GM19238 (cell line): Measurements from ENCODE around the gene ARHGAP44.
"Not testable (repeated sequence)": the region's sequence is repeated elsewhere in the genome, so short reads cannot be mapped to it uniquely, and the experiment has no call there.

ENCODE experiments used
- DNase-seq: peaks from one replicate; pipeline ENCODE4 v3.0.0; 2011; ENCODE audit warnings: low spot score; ENCODE audit not compliant: insufficient read length

The ARHGAP44 gene

DNA sequence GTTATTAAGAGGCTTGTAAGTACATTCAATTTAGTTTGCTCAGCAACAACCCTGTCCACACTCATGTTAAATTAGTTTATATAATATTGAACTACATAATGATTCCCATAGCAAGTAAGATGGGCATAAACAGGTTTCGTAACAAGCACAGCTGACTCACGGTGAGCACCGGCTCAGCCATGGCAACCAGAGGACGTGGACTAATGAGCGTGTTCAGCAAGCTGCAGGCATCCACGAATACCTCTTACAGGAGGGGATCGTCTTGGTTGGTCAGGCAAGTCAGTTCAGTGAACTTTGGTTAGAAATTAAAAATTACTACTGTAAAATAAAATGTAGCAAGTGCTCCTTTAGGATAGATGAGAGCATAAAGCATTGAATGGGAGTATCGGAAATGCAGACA lies 170.1 kb downstream of the ARHGAP44 start:
- DNase-seq, result no peak

DNA sequence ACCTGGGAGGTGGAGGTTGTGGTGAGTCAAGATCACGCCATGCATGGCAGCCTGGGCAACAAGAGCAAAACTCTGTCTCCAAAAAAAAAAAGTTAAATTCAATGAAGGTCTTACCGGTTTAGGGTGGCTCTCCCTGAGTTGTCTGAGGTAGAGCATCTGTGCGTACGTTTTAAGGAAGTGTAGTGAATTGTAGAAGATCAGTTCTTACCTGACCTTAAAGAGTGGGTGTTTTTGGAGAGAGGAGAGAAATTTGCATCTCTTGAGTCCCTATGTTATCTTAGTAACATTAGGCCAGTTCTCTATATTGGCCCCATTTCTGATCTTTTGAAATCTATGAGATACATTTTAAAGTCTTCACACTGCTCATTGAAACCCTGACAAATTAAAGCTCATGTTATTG lies 172.4 kb downstream of the ARHGAP44 start:
- DNase-seq, result no peak

- no peak for DNase-seq
These were observed 174.2 kb downstream of the ARHGAP44 start for GRCh38 chr17:12963505-12963904.

- DNase-seq, result no peak
These were observed 174.9 kb downstream of the ARHGAP44 start for GRCh38 chr17:12964162-12964561.

DNA sequence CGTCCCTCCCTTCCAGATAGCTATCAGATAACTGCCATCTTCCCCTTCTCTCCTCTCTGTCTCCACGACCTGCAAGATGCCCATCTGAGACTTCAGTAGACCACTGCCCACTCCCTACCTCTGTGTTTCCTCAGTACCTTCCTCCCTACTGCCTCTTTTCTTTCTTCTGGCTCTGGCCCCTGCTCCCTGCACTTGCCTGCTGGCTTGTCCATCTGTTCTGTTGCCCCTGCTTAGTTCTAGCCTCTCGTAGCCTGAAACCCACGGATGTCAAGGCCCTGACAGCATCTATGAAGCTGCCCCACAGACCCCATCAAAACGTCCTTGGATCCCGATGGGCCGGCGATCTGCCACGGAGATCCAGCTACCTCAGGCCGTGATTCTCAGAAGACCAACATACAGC lies 175.5 kb downstream of the ARHGAP44 start:
- no peak for DNase-seq

DNA sequence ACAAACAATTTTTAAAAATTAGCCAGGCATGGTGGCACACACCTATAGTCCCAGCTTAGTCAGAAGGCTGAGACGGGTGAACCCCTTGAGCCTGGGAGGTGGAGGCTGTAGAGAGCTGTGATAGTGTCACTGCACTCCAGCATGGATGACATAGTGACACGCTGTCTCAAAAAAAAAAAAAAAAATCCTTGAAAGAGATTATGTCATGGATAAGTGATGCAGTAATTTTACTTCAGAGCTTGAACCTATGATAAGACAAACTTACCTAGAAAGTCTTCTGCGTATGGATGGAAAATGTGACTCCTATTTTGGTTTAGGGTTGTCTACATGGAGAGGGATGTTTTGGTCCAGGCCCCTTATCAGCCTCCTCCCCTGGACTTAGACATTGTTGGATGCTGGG lies 176.7 kb downstream of the ARHGAP44 start:
- no peak for DNase-seq

DNA sequence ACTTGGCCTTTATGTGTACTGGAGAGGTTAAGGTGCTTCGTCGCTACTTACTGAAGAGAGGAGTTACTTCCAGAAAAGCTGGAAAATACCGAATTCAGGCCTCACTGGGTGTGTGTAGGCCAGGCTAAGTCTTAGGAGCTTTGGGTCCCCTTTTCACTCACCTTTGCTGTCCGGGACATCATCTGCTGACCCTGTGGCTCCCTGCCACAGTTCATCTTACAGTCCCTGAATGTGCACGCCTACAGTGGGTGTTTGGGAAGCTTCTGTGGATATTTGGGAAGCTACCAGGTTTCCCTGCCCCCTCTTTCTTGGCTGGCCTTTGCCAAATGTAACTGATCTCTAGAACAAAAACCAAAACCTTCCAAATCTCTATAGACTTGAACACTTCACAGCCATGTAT lies 177.1 kb downstream of the ARHGAP44 start:
- no peak for DNase-seq

GRCh38 chr17:12967962-12968361 lies 178.7 kb downstream of the ARHGAP44 start:
- DNase-seq, result no peak

DNA sequence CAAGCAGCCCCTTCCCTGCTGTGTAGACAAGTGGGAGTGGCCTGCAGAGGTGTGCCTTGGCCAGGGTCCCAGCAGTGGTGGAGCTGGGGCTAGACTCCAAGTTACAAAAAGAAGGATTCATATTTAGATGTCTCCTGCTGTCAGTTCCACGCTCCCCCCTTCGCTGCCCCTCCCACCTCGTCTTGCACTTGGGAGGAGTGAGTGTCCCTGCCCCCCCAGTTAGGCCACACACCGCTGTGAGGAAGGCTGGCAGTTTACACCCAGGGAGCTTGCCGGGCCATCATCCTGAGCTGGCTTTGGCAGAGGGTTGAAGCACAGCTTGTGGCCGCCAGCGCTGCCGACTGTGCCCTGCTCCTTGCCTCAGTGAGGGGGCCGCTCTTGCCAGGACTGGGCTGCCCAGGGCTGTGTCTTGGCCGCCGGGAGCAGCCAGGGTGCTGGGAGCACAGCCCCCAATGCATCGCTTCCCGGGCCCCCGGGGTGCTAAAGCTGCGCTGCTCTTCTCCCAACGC lies 184.3 kb downstream of the ARHGAP44 start:
- DNase-seq, result no peak

- no peak for DNase-seq
These were observed 184.8 kb downstream of the ARHGAP44 start for GRCh38 chr17:12974005-12974531.

- no peak for DNase-seq
These were observed 187.9 kb downstream of the ARHGAP44 start for GRCh38 chr17:12977008-12977751.

- DNase-seq, result not testable (repeated sequence)
These were observed 189.5 kb downstream of the ARHGAP44 start for GRCh38 chr17:12978787-12979186.

- DNase-seq, result no peak
These were observed 189.9 kb downstream of the ARHGAP44 start for GRCh38 chr17:12979246-12979645.

DNA sequence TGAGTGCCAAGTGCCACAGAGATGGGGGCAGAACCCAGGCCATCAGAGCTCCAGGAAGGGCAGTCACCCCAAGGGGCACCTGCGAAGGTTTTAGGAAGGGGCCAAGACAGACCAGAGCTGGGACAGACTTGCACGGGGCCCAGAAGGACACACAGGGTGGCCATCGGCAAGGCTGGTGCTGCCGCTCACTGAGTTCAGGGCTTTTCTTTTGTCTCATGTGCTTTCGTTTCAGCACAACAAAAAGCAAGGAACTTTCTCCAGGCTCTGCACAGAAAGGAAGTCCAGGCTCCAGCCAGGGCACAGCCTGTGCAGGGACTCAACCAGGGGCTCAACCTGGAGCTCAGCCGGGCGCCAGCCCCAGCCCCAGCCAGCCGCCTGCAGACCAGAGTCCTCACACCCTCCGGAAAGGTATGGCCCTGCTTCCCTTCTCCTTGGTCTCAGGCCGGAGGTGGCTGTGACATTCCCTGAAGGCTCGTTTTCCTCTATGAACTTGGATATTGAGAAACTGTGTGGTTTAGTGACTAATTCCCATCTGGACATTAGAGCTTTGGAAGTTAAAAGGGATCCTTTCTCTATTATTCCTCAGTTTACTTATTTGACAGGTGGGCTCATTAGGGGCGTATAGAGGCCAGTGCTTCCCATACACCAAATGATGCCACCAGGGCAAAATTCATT lies 190.7 kb downstream of the ARHGAP44 start:
- DNase-seq, result no peak

DNA sequence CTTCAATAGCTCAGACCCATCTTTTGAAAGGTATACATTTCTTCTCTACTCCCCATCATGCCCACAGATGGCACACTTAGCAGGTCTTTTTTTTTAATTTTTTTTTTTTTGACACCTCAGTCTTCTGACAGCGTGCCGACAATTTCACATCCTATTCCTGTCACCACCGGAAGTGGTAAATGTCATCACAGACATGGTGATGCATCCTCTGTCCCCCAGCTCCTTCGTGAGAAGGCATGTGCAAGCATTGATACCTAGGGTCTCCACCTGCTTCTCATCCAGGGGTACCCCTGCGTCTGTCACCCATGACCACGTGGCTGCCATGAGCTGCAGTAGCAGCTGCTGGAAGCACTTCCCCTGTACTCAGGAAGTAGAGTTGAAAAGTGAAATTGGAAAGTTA lies 192.9 kb downstream of the ARHGAP44 start:
- DNase-seq, result no peak

DNA sequence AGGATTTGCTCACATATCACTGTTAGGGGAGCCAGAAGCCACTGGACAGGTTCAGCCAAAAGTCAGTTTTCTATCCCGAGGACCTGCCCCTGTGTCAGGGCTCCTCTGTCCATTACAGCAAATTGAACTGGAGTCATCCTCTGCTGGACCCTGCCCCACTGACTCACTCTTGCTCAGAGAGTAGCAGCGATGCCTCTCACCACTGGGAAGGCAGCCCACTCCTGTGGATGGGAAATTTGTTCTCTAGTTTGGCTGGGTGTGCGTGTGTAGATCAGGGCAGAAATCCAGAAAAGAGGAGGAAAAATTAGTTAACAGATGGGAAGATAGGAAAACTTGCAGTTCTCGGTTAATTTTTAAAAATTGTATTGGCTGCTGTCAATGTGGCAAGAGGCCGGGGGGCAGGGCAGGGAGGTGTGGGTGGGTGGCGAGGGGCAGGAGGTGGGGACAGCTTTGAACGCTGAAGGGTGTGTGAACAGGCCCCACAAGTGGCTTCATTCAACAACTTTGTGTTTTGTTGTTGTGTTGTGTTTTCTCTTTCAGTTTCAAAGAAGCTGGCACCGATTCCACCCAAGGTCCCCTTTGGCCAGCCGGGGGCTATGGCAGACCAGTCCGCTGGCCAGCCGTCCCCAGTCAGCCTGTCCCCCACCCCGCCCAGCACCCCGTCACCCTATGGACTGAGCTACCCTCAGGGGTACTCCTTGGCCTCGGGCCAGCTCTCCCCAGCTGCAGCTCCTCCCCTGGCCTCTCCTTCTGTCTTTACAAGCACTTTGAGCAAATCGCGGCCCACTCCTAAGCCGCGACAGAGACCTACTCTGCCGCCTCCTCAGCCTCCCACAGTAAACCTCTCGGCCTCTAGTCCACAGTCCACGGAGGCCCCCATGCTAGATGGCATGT lies 194.9 kb downstream of the ARHGAP44 start:
- no peak for DNase-seq

- DNase-seq, result no peak
These were observed 196.4 kb downstream of the ARHGAP44 start for GRCh38 chr17:12985431-12986293.

DNA sequence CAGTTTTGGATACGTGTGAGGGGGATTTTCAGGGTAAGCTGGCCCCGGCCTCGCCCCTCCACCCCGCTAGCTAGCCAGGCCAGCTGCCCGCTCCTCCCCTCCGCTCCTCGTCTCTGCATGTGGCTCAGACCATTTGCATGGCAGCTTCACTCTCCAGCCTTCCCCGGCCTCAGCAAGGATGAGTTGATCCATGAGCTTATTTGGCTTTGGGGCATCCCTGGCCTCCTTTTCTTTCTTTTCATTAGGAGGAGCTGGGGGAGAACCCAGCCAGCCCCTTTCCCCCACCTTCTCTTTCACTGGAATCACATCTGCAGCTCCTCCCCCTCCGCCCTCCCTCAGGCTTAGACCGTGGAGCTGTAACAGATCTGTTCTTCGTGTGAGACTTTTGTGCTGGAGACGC lies 197.8 kb downstream of the ARHGAP44 start:
- no peak for DNase-seq

DNA sequence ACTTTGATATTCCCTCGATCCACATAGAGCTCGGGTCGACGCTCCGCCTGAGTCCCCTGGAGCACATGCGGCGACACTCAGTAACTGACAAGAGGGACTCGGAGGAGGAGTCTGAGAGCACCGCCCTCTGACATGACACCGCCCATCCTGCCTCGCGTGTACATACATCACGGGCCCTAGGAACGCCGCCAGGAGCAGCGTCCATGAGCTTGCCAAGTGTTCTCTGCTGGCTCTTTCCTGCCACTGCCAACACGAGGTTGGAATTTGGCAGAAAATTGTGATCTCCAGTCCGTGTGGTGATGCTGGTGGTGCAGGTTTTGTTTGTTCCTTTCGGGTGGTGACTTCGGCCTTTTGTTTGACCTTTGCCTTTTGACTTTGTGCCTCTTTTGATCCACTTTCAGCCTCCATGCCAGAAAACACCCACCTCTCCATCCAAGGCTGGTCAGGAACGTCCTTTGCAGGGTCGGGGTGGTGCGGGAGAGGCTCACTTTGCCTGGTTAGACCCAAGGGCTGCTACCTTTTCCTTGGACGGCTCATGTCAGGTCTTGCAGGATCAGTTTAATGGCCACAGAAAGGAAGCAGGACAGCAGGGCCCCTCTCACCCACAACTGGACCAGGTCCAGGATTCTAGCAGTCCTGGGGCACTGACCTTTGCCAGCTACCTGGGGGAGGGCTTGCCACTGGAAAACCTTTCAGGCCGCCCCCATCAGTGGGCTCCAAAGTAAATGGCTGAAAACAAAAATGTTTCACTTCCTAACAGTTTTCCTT lies 200.9 kb downstream of the ARHGAP44 start:
- no peak for DNase-seq

DNA sequence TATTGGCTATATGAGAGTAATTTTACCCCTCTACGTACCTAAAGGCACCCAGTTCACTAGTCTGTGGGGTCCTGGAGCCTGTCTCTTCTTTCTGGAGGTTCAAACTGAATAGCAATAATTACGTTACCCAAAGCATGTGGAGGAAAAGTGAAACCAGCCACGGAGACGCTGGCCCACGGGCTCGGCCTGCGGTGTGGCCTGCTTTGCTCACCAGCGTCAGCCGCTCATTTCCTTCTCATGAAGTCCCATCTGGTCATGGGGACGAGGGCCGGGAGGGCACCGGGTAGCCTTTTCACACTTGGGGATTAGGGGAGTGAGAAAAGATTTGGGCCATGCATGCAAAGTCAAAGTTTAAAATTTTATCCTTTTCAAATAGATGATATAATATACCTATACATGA lies 201.6 kb downstream of the ARHGAP44 start:
- no peak for DNase-seq
